Measurements from ENCODE around the gene TRNT1. TPM values are rescaled to one million over a fixed set of nuclear protein-coding genes. Genes with fewer than 3 reads are reported as not detected.

Gene TRNT1
- total RNA-seq, 1 donor: 22.4 TPM

- H4K20me1 ChIP-seq (ENCODE audit: insufficient read depth, low read length): no peaks in the 10 kb centered on the region
- TF ChIP-seq CTCF (IDR thresholded peaks at IDR 0.05; ENCODE audit: extremely low read depth, low read depth, low read length): no peak
- H3K4me2 ChIP-seq (ENCODE audit: insufficient read depth, low read length): no peak overlapping the region
- no peaks in the 10 kb centered on the region for H3K79me2 ChIP-seq (ENCODE audit: insufficient read depth, low read length)
- H3K9me3 ChIP-seq (ENCODE audit: low read depth, low read length): no peaks in the 10 kb centered on the region
- H3K27ac ChIP-seq (ENCODE audit: low read depth, low read length): no peak overlapping the region
- no peak for DNase-seq (ENCODE audit: insufficient read length, low spot score, missing footprints)
- H2AFZ ChIP-seq (ENCODE audit: low read length): no peak overlapping the region
- H3K4me3 ChIP-seq (ENCODE audit: insufficient read depth, low read length): no peak overlapping the region
- H3K27me3 ChIP-seq (ENCODE audit: insufficient read depth, low read length): no peaks in the 10 kb centered on the region
- H3K4me1 ChIP-seq (ENCODE audit: insufficient read depth, low read length): no peaks in the 10 kb centered on the region
- no peaks in the 10 kb centered on the region for H3K36me3 ChIP-seq (ENCODE audit: insufficient read depth, low read length)
Observed at GRCh38 chr3:3189102-3189727, 62.5 kb downstream of the TRNT1 start.

- no peak overlapping the region for H3K4me3 ChIP-seq (ENCODE audit: insufficient read depth, low read length)
- H3K27ac ChIP-seq (ENCODE audit: low read depth, low read length): no peak overlapping the region
- TF ChIP-seq CTCF (IDR thresholded peaks at IDR 0.05; ENCODE audit: extremely low read depth, low read depth, low read length): no peak
- no peak overlapping the region for H2AFZ ChIP-seq (ENCODE audit: low read length)
- H3K4me1 ChIP-seq (ENCODE audit: insufficient read depth, low read length): no peaks in the 10 kb centered on the region
- H3K9me3 ChIP-seq (ENCODE audit: low read depth, low read length): no peaks in the 10 kb centered on the region
- H3K4me2 ChIP-seq (ENCODE audit: insufficient read depth, low read length): no peak overlapping the region
- H3K27me3 ChIP-seq (ENCODE audit: insufficient read depth, low read length): no peaks in the 10 kb centered on the region
- H3K79me2 ChIP-seq (ENCODE audit: insufficient read depth, low read length): no peaks in the 10 kb centered on the region
- H4K20me1 ChIP-seq (ENCODE audit: insufficient read depth, low read length): no peaks in the 10 kb centered on the region
- no peak for DNase-seq (ENCODE audit: insufficient read length, low spot score, missing footprints)
- no peaks in the 10 kb centered on the region for H3K36me3 ChIP-seq (ENCODE audit: insufficient read depth, low read length)
Observed at GRCh38 chr3:3189961-3190360, 63.2 kb downstream of the TRNT1 start.

- no peaks in the 10 kb centered on the region for H3K9me3 ChIP-seq (ENCODE audit: low read depth, low read length)
- no peaks in the 10 kb centered on the region for H3K27me3 ChIP-seq (ENCODE audit: insufficient read depth, low read length)
- no peaks in the 10 kb centered on the region for H3K36me3 ChIP-seq (ENCODE audit: insufficient read depth, low read length)
- no peak overlapping the region for H3K4me2 ChIP-seq (ENCODE audit: insufficient read depth, low read length)
- no peak for TF ChIP-seq CTCF (IDR thresholded peaks at IDR 0.05; ENCODE audit: extremely low read depth, low read depth, low read length)
- H3K27ac ChIP-seq (ENCODE audit: low read depth, low read length): no peak overlapping the region
- H3K79me2 ChIP-seq (ENCODE audit: insufficient read depth, low read length): no peaks in the 10 kb centered on the region
- DNase-seq (ENCODE audit: insufficient read length, low spot score, missing footprints): no peak
- H2AFZ ChIP-seq (ENCODE audit: low read length): no peak overlapping the region
- no peaks in the 10 kb centered on the region for H3K4me1 ChIP-seq (ENCODE audit: insufficient read depth, low read length)
- no peaks in the 10 kb centered on the region for H4K20me1 ChIP-seq (ENCODE audit: insufficient read depth, low read length)
- no peak overlapping the region for H3K4me3 ChIP-seq (ENCODE audit: insufficient read depth, low read length)
Observed at GRCh38 chr3:3191675-3192285, 65.0 kb downstream of the TRNT1 start.

- H3K4me3 ChIP-seq (ENCODE audit: insufficient read depth, low read length): no peak overlapping the region
- no peak overlapping the region for H3K4me2 ChIP-seq (ENCODE audit: insufficient read depth, low read length)
- no peaks in the 10 kb centered on the region for H3K9me3 ChIP-seq (ENCODE audit: low read depth, low read length)
- TF ChIP-seq CTCF (IDR thresholded peaks at IDR 0.05; ENCODE audit: extremely low read depth, low read depth, low read length): no peak
- no peaks in the 10 kb centered on the region for H3K36me3 ChIP-seq (ENCODE audit: insufficient read depth, low read length)
- DNase-seq (ENCODE audit: insufficient read length, low spot score, missing footprints): no peak
- no peak overlapping the region for H3K27ac ChIP-seq (ENCODE audit: low read depth, low read length)
- H3K79me2 ChIP-seq (ENCODE audit: insufficient read depth, low read length): no peaks in the 10 kb centered on the region
- H3K4me1 ChIP-seq (ENCODE audit: insufficient read depth, low read length): no peaks in the 10 kb centered on the region
- no peak overlapping the region for H2AFZ ChIP-seq (ENCODE audit: low read length)
- no peaks in the 10 kb centered on the region for H4K20me1 ChIP-seq (ENCODE audit: insufficient read depth, low read length)
- H3K27me3 ChIP-seq (ENCODE audit: insufficient read depth, low read length): no peaks in the 10 kb centered on the region
Observed at GRCh38 chr3:3192286-3192675, 65.5 kb downstream of the TRNT1 start.

Data from osteoblast (primary cell).